Mesenchymal stem cell (in vitro differentiated cells and primary cell): ENCODE results near the gene TRIM46.
A peak's percentile ranks its signal among the peaks of the same experiment; 100 is the strongest.
"Not testable (repeated sequence)": the region's sequence is repeated elsewhere in the genome, so short reads cannot be mapped to it uniquely, and the experiment has no call there.

Experiments
- DNase-seq: peaks from one replicate; pipeline ENCODE4 v3.0.0-alpha.2; 2013
- H2AFZ ChIP-seq: one replicate; pipeline ENCODE4 v1.6.1; 2013; ENCODE audit warnings: low read depth, mild to moderate bottlenecking, control low read depth, inconsistent platforms, low read length, moderate library complexity
- H2AK5ac ChIP-seq: 2 replicates; pipeline ENCODE4 v1.6.1; 2013; ENCODE audit warnings: low read length, moderate library complexity, mild to moderate bottlenecking, inconsistent platforms; ENCODE audit not compliant: severe bottlenecking
- H2BK120ac ChIP-seq: one replicate; pipeline ENCODE4 v1.6.1; 2013; ENCODE audit warnings: low read depth, mild to moderate bottlenecking, inconsistent platforms, low read length, moderate library complexity
- H2BK12ac ChIP-seq, 2 experiments: one replicate each; pipeline ENCODE4 v1.6.1; 2013; ENCODE audit warnings: inconsistent platforms in 2 of 2, low read length in 2 of 2, mild to moderate bottlenecking in 2 of 2, moderate library complexity in 2 of 2, control low read depth in 1 of 2
- H2BK15ac ChIP-seq: one replicate; pipeline ENCODE4 v1.6.1; 2013; ENCODE audit warnings: mild to moderate bottlenecking, low read depth, inconsistent platforms; ENCODE audit not compliant: poor library complexity, severe bottlenecking
- H2BK5ac ChIP-seq: 2 replicates; pipeline ENCODE4 v1.6.1; 2013; ENCODE audit warnings: low read depth, mild to moderate bottlenecking, low read length, control low read depth, inconsistent platforms; ENCODE audit not compliant: poor library complexity, severe bottlenecking
- H3K14ac ChIP-seq, 2 experiments: one replicate each; pipeline ENCODE4 v1.6.1; 2013; ENCODE audit warnings: inconsistent platforms in 2 of 2, low read length in 2 of 2, control low read depth in 1 of 2, mild to moderate bottlenecking in 1 of 2, moderate library complexity in 1 of 2
- H3K18ac ChIP-seq, 2 experiments: one replicate each; pipeline ENCODE4 v1.6.1; 2013; ENCODE audit warnings: inconsistent platforms in 2 of 2, low read length in 2 of 2, control low read depth in 1 of 2, low read depth in 1 of 2, mild to moderate bottlenecking in 1 of 2
- H3K23ac ChIP-seq, 2 experiments: one replicate each; pipeline ENCODE4 v1.6.1; 2013; ENCODE audit warnings: inconsistent platforms in 2 of 2, low read length in 2 of 2, mild to moderate bottlenecking in 2 of 2, moderate library complexity in 2 of 2, control low read depth in 1 of 2
- H3K27ac ChIP-seq: 2 replicates; pipeline ENCODE4 v1.5.1; 2013; ENCODE audit warnings: mild to moderate bottlenecking, moderate library complexity, low read length, control low read depth, inconsistent platforms; ENCODE audit not compliant: poor library complexity, severe bottlenecking
- H3K27me3 ChIP-seq, 2 experiments: 2 replicates each; pipeline versions ENCODE4 v1.6.1 to v1.7.0; 2013; ENCODE audit warnings: low read length in 2 of 2, mild to moderate bottlenecking in 2 of 2, moderate library complexity in 2 of 2, control low read depth in 1 of 2, inconsistent platforms in 1 of 2; ENCODE audit not compliant: control insufficient read depth in 1 of 2, insufficient read depth in 1 of 2
- H3K36me3 ChIP-seq, 2 experiments: 2 replicates each; pipeline versions ENCODE4 v1.6.1 to v1.7.0; 2013; ENCODE audit warnings: low read length in 2 of 2, control low read depth in 1 of 2, inconsistent platforms in 1 of 2, low read depth in 1 of 2, mild to moderate bottlenecking in 1 of 2; ENCODE audit not compliant: insufficient read depth in 2 of 2, control insufficient read depth in 1 of 2
- H3K4ac ChIP-seq, 2 experiments: one replicate each; pipeline ENCODE4 v1.6.1; 2013; ENCODE audit warnings: inconsistent platforms in 2 of 2, low read length in 2 of 2, mild to moderate bottlenecking in 2 of 2, moderate library complexity in 2 of 2, control low read depth in 1 of 2, low read depth in 1 of 2
- H3K4me1 ChIP-seq: 2 replicates; pipeline ENCODE4 v1.6.1; 2013; ENCODE audit warnings: low read depth, low read length, control low read depth; ENCODE audit not compliant: control insufficient read depth, insufficient read depth
- H3K4me2 ChIP-seq: 2 replicates; pipeline ENCODE4 v1.6.1; 2013; ENCODE audit warnings: low read length, mild to moderate bottlenecking, inconsistent platforms; ENCODE audit not compliant: poor library complexity, severe bottlenecking
- H3K4me3 ChIP-seq, 2 experiments: 2 replicates each; pipeline versions ENCODE4 v1.5.1 to v1.7.0; 2013; ENCODE audit warnings: low read length in 2 of 2, mild to moderate bottlenecking in 2 of 2, control low read depth in 1 of 2, low read depth in 1 of 2; ENCODE audit not compliant: insufficient read depth in 1 of 2
- H3K79me1 ChIP-seq: replicated peaks from 2 replicates; pipeline ENCODE4 v1.6.1; 2013; ENCODE audit warnings: mild to moderate bottlenecking, control low read depth, low read length, inconsistent platforms; ENCODE audit not compliant: poor library complexity, severe bottlenecking
- H3K9ac ChIP-seq: 2 replicates; pipeline ENCODE4 v1.7.0; 2013; ENCODE audit warnings: mild to moderate bottlenecking, low read length, moderate library complexity
- H3K9me3 ChIP-seq: 2 replicates; pipeline ENCODE4 v1.7.0; 2013; ENCODE audit warnings: mild to moderate bottlenecking, low read length; ENCODE audit not compliant: control insufficient read depth
- H4K8ac ChIP-seq: one replicate; pipeline ENCODE4 v1.6.1; 2013; ENCODE audit warnings: inconsistent platforms, mild to moderate bottlenecking, low read length, moderate library complexity
- H4K91ac ChIP-seq: one replicate; pipeline ENCODE4 v1.6.1; 2013; ENCODE audit warnings: mild to moderate bottlenecking, low read length, inconsistent platforms
- WGBS: methylation state at CpG from one replicate; pipeline ENCODE4 v1.1.7; 2013; ENCODE audit warnings: mixed read lengths; 5-methylcytosine and 5-hydroxymethylcytosine counted together

Gene TRIM46

DNA sequence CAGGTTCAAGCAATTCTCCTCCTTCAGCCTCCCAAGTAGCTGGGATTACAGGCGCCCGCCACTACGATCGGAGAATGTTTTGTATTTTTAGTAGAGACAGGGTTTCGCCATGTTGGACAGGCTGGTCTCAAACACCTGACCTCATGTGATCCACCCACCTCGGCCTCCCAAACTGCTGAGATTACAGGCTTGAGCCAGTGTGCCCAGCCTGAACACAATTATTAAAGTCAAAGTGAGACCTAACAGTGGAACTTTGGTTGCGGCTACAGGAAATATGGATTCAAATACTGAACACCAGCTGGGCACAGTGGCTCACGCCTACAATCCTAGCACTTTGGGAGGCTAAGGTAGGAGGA is 51.7 kb downstream of the TRIM46 start:
- H3K4me1 ChIP-seq = peaks cover 15% of the 10 kb centered on the region
- peak overlapping the region; percentile 67 to 77 for H3K18ac ChIP-seq
- not testable (repeated sequence) for H2BK5ac ChIP-seq, H2AFZ ChIP-seq, H2BK120ac ChIP-seq, H3K36me3 ChIP-seq, H3K14ac ChIP-seq, H3K27me3 ChIP-seq, H3K9me3 ChIP-seq, DNase-seq, H2BK15ac ChIP-seq, H3K4me2 ChIP-seq, H4K91ac ChIP-seq, H3K23ac ChIP-seq, H3K79me1 ChIP-seq
- peak overlapping the region in 1 of 2 experiments; percentile 28 for H3K4me3 ChIP-seq
- H2AK5ac ChIP-seq = peak overlapping the region; percentile 98
- WGBS = 99% methylated on average over 8 of the region's 8 CpGs
- peak overlapping the region; percentile 16 for H4K8ac ChIP-seq
- H3K9ac ChIP-seq = peak overlapping the region; percentile 95
- peak overlapping the region; percentile 77 for H3K27ac ChIP-seq
- H2BK12ac ChIP-seq = peak overlapping the region; percentile 87 to 95
- peak overlapping the region; percentile 24 to 29 for H3K4ac ChIP-seq

DNA sequence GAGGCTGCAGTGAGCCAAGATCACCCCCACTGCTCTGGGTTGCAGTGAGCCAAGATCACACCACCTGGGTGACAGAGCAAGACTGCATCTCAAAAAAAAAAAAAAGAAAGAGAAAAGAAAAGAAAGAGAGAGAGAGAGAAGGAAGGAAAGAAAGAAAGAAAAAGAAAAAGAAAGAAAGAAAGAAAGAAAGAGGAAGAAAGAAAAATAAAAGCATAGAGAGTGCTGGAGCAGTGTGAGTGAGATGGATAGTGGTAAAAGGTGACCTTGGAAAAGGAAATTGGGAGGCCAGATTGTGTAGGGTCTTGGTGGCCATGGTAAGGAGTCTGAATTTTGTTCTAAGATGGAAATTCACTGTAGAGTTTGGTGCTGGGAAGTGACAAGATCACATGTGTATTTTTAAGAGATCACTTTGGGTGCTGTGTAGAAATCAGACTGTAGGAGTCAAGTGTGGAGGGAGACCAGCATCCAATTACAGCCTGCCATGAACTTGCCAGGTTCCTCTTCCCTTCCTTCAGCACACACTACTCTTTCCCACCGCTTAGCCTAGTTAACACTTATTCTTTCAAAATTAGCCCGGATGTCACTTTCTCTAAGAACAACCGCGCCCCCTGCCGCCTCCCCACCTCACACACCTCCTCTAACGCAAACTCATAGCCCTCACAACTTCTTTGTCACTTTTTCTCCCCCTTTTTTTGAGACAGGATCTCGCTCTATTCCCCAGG is 52.7 kb downstream of the TRIM46 start:
- peaks cover 15% of the 10 kb centered on the region for H3K4me1 ChIP-seq
- peak overlapping the region in 1 of 2 experiments; percentile 46 for H3K23ac ChIP-seq
- H2AK5ac ChIP-seq = peak overlapping the region; percentile 33

GRCh38 chr1:155226910-155227260 is 53.2 kb downstream of the TRIM46 start:
- Histone ChIP-seq H3K18ac (peak overlapping the region; percentile 65 to 90), H2BK5ac (no peak overlapping the region), H3K4me2 (peak overlapping the region; percentile 66), H3K27me3 (no peaks in the 10 kb centered on the region), H3K4me3 (peak overlapping the region; percentile 60 to 85), H3K79me1 (peaks cover 2% of the 10 kb centered on the region), H3K4ac (peak overlapping the region in 1 of 2 experiments; percentile 92), H4K91ac (no peak overlapping the region), H3K9ac (peak overlapping the region; percentile 95), H2AFZ (no peak overlapping the region), H2BK12ac (peak overlapping the region in 1 of 2 experiments; percentile 70), H2AK5ac (no peak overlapping the region), H2BK15ac (no peak overlapping the region), H3K36me3 (no peaks in the 10 kb centered on the region), H3K9me3 (no peaks in the 10 kb centered on the region), H3K4me1 (peaks cover 15% of the 10 kb centered on the region), H3K23ac (peak overlapping the region in 1 of 2 experiments; percentile 46), H2BK120ac (no peak overlapping the region), H4K8ac (peak overlapping the region; percentile 8), H3K27ac (peak overlapping the region; percentile 49), H3K14ac (peak overlapping the region in 1 of 2 experiments; percentile 89)
- WGBS = under 1% methylated on average over 13 of the region's 19 CpGs
- peak; percentile 78 for DNase-seq

More for the DNA sequence above, 52.7 kb downstream of the TRIM46 start:
- peak overlapping the region; percentile 65 to 90 for H3K18ac ChIP-seq
- H2BK120ac ChIP-seq = no peak overlapping the region
- peak overlapping the region; percentile 95 for H3K9ac ChIP-seq
- H3K14ac ChIP-seq = no peak overlapping the region
- H4K8ac ChIP-seq = no peak overlapping the region
- H3K36me3 ChIP-seq = no peaks in the 10 kb centered on the region
- WGBS = 2% methylated on average over 6 of the region's 7 CpGs
- no peaks in the 10 kb centered on the region for H3K27me3 ChIP-seq
- no peaks in the 10 kb centered on the region for H3K9me3 ChIP-seq
- H3K79me1 ChIP-seq = peaks cover 2% of the 10 kb centered on the region
- H2BK12ac ChIP-seq = peak overlapping the region in 1 of 2 experiments; percentile 66
- H4K91ac ChIP-seq = no peak overlapping the region
- peak overlapping the region; percentile 41 for H2BK15ac ChIP-seq
- DNase-seq = peak; percentile 83
- H2BK5ac ChIP-seq = no peak overlapping the region
- H2AFZ ChIP-seq = no peak overlapping the region
- H3K4me3 ChIP-seq = peak overlapping the region; percentile 60 to 85
- peak overlapping the region; percentile 49 for H3K27ac ChIP-seq
- peak overlapping the region; percentile 73 to 92 for H3K4ac ChIP-seq
- peak overlapping the region; percentile 66 for H3K4me2 ChIP-seq

DNA sequence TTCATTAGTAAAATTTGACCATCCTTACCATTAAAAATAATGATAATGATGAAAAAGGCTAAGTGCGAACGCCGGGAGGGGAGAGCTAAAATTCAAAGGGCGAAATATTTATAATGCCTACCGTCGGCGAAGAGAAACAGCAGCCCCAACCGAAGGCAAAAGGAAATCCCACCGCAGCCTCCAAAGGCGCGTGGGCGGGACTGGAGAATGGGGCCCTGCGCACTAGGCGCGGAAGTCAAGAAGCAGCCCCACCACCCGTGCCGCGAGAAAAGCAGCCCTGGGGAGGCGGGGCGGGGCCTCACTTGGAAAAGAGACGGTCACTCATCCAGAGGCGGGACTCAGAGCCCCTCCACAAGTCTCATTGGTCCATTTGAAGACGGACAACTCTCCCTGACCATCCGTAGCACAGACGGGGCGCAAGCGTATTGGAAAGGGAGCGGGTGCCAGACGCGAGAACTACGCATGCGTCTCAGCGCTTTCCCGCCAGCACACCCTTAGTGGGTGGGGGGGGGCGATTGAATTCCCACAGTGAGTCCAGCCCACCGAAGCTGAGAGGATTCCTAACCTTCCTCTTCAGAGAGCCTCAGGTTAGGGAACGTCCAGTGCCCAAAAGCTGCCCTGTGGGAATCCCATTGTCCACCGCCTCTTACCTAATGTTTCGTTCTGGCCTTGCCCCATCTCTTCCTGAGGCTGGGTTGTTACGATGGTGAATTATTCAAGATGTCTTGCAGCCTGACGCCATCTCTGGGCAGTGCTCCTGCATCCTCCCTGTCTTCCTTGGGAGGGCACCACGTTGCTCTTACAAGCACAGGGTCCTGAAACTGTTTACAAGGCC is 53.8 kb downstream of the TRIM46 start:
- peak; percentile 99 for DNase-seq
- Histone ChIP-seq H2BK120ac (peak overlapping the region; percentile 71), H2BK12ac (no peak overlapping the region), H3K4me1 (peaks cover 19% of the 10 kb centered on the region), H2AK5ac (no peak overlapping the region), H3K79me1 (peaks cover 2% of the 10 kb centered on the region), H4K91ac (peak overlapping the region; percentile 89), H3K18ac (peak overlapping the region; percentile 14 to 46), H4K8ac (peak overlapping the region; percentile 86), H3K4ac (peak overlapping the region; percentile 39 to 92), H3K27me3 (no peaks in the 10 kb centered on the region), H3K9ac (peak overlapping the region; percentile 95), H3K36me3 (no peaks in the 10 kb centered on the region), H2BK15ac (no peak overlapping the region), H3K4me2 (peak overlapping the region; percentile 66), H2AFZ (peak overlapping the region; percentile 54), H3K23ac (no peak overlapping the region), H3K14ac (peak overlapping the region in 1 of 2 experiments; percentile 1), H2BK5ac (no peak overlapping the region), H3K27ac (peak overlapping the region; percentile 59), H3K4me3 (peak overlapping the region; percentile 51 to 85), H3K9me3 (no peaks in the 10 kb centered on the region)
- 1% methylated on average over 41 of the region's 42 CpGs for WGBS
